Hepatic stellate cell (primary cell): ENCODE data around the gene AMH.
"Not testable (repeated sequence)": the region's sequence is repeated elsewhere in the genome, so short reads cannot be mapped to it uniquely, and the experiment has no call there.

Experiments
- DNase-seq: peaks from one replicate; pipeline ENCODE4 v3.0.0; 2011; ENCODE audit warnings: low spot score

The AMH gene

DNA sequence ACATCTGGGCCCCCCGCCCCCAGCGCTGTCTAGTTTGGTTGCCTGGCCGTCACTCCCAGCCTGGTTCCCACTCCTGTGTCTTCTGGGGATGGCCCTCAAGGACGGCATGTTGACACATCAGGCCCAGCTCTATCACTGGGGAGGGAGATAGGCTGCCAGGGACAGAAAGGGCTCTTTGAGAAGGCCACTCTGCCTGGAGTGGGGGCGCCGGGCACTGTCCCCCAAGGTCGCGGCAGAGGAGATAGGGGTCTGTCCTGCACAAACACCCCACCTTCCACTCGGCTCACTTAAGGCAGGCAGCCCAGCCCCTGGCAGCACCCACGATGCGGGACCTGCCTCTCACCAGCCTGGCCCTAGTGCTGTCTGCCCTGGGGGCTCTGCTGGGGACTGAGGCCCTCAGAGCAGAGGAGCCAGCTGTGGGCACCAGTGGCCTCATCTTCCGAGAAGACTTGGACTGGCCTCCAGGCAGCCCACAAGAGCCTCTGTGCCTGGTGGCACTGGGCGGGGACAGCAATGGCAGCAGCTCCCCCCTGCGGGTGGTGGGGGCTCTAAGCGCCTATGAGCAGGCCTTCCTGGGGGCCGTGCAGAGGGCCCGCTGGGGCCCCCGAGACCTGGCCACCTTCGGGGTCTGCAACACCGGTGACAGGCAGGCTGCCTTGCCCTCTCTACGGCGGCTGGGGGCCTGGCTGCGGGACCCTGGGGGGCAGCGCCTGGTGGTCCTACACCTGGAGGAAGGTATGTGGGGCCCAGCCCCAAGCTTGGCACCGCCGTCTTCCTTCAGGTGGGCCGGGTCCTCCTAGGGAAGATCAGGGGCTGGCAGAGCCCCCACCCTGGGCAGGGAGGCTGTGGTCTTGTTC lies at the start of gene AMH:
Gene AMH, plus strand, starts transcription at position 314 of the 857 bp plus-strand sequence. Its CDS starts 10 bp downstream, at position 324.
- DNase-seq = no peak

- no peak for DNase-seq
Observed at GRCh38 chr19:2199861-2200623, 49.1 kb upstream of the AMH start.

- not testable (repeated sequence) for DNase-seq
Observed at GRCh38 chr19:2200624-2201294, 48.4 kb upstream of the AMH start.

DNA sequence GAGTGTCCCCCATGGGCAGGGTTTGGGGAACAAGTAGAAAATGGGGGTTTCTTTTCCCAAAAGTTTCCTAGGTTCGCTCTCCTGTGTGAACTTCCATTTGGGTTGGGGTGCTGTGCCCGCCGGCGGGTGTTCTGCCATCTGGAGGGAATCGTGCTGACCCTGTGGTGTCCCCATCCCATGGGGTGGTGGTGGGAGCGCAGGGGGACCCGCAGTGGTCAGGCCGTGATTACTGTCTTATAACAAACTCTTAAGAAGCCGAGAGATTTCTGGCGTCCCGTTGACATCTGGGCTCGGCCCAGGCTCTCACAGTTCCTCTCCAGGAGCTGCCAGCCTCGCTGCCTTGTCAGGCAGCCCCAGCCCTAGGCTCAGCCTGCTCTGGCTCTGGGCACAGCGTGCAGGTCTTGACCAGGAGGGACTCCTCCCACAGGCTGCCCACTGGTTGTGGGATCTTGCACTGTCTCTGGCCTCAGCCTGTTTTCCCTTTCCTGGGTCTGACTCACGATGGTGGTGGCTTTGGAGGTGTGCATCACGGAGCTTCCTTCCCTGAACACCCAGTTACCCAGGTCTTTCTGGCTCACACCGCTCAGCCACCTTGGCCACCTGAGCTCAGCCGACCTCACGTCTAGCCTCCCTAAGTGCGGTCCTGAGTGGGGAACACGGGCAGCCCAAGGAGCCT lies 47.5 kb upstream of the AMH start:
- no peak for DNase-seq

- no peak for DNase-seq
Observed at GRCh38 chr19:2202366-2202765, 46.8 kb upstream of the AMH start.

- no peak for DNase-seq
Observed at GRCh38 chr19:2207008-2207407, 42.1 kb upstream of the AMH start.

- DNase-seq = peak; percentile 99
Observed at GRCh38 chr19:2207991-2208860, 40.9 kb upstream of the AMH start.

GRCh38 chr19:2208975-2209374 lies 40.1 kb upstream of the AMH start:
- no peak for DNase-seq

DNA sequence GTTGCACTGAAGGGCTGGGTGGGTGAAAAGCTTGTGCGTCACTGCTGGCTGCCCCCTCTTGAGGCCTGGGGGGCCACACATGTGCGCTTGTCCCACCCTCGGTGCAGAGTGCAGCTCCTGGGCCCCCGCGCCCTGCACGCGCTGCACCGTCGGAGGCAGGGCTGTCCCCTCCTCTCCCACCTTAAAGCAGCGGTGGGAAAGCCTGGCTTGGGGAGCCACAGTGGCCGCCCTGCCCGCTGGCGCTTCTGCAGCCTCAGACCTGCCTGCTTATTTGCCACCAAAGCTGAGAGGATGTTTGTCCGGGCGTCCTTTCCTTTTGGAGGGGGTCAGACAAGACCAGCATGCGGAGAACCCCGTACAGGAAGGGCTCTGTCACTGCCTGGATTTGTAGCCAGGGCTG lies 39.7 kb upstream of the AMH start:
- DNase-seq = no peak

DNA sequence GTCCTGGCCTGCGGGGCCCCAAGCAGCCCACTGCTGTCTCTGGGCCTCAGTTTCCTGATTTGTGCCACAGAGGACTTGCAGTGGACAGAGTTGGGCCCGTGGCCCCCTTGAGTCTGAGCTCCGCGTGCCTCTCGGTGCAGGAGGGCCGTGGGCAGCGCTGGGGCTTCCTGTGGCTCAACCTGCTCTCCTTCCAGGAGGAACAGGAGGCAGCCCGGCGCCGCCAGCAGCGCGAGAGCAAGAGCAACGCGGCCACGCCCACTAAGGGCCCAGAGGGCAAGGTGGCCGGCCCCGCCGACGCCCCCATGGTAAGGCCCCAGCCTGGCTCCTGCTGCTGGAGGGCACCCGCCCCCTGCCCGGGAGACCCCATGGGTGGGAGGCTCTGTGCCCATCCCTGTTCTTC lies 38.9 kb upstream of the AMH start:
- DNase-seq = no peak

DNA sequence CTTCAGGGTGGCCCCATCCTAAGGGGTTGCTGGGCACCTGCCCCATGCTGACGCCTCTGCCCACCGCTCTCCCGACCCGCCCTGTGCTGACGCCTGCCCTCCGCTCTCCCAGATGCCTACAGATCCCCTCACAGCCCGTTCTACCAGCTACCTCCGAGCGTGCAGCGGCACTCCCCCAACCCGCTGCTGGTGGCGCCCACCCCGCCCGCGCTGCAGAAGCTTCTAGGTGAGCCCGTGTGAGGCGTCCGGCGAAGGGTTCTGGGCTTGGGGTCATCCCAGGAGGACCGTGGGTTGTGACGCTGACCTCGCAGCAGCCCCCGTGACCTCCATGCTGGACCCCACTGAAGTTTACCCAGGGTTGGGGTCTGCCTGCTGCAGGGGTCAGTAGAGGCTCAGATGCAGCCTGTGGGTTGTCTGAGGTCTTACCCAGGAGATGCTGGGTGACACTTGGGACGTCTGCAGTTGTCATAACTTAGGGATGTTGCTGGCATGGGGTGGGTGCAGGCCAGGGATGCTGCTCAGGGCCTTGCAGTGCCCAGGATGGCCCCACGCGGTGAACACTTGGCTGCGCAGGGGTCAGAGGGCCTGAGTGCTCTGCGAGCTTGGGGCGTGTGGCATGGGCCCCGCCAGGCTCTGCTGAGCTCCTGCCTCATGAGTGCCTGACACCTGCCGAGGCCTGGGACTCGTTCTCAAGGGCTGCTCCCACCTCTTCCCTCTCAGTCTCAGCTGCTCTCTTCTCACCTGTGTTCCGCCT lies 38.0 kb upstream of the AMH start:
- no peak for DNase-seq

GRCh38 chr19:2212861-2213711 lies 36.0 kb upstream of the AMH start:
- no peak for DNase-seq

- no peak for DNase-seq
Observed at GRCh38 chr19:2213799-2214198, 35.3 kb upstream of the AMH start.

GRCh38 chr19:2214251-2214650 lies 34.9 kb upstream of the AMH start:
- DNase-seq = no peak

DNA sequence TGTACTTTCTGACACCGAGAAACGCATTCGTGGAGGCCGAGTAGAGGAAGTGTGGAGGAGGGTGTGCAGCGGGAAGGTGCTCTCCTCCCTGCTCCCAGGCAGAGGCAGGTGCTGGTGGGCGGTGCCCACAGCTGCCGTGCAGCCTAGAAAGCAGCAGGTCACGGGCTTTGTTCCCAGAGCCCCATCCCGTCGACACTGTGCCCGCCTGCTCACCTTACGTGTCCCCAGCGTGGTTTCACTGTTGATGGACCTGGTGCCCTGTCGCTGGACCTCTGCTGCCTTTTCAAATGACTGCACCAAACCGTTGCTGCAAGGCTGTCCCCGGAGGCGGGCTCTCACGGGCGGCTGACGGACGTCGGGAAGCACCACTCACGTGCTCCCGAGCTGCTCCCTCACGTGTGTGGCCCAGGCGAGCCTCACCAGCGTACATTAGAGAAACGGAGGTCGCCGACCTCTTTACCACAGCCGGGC lies 33.8 kb upstream of the AMH start:
- no peak for DNase-seq

DNA sequence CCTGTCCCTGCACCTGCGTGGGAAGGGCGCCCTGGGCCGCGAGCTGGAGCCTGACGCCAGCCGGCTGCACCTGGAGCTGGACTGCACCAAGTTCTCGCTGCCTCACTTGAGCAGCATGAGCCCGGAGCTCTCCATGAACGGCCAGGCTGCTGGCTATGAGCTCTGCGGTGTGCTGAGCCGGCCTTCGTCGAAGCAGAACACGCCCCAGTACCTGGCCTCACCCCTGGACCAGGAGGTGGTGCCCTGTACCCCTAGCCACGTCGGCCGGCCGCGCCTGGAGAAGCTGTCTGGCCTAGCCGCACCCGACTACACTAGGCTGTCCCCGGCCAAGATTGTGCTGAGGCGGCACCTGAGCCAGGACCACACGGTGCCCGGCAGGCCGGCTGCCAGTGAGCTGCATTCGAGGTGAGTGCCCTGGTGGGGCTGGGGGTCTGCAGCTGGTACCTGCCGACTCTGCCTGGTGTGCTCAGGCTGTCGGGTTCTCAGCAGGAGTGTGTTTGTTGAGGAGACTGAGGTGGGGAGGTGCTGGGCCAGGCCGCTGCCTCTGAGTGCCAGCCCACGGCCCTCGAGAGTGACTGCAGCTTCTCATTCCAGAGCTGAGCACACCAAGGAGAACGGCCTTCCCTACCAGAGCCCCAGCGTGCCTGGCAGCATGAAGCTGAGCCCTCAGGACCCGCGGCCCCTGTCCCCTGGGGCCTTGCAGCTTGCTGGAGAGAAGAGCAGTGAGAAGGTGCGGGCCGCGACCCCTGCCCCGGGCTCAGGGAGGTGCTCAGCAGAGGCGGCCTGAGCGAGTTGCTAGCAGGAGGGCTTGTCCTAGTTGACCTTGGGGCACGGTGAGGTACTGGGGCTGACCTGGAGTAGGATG lies 32.5 kb upstream of the AMH start:
- DNase-seq = no peak

DNA sequence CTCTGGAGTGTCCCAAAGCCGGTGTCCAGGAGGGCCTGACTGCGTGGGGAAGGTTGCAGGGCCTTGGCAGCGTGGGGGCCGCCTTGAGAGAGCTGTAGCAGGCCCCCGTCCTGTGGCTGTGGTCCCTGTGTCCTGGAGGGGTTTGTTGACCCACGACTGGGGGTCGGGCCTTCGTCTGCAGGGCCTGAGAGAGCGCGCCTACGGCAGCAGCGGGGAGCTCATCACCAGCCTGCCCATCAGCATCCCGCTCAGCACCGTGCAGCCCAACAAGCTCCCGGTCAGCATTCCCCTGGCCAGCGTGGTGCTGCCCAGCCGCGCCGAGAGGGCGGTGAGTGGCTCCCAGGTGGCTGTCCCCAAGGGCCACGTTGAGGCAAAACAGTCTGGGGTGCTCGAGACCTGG lies 31.5 kb upstream of the AMH start:
- DNase-seq = no peak

DNA sequence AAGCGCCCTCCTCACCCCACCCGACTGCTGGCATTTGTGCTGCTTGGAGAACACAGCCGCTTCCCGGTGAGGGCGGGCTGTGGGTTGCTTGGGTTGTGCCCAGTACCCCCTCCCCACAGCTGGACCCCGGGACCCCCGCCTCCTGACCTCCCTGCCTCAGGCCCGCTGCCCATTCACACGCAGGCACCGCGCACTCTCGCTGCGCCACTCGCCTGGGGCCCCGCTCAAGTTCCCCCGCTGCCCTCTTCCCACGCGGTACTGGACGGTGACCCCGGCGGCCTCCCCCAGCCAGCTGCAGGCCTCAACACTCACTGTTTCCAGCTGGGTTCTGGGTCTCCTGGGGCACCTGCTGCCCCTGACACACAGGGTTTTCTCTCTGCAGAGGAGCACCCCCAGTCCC lies 29.4 kb upstream of the AMH start:
- no peak for DNase-seq
